ENCODE results near the gene PRKACG.

DNA sequence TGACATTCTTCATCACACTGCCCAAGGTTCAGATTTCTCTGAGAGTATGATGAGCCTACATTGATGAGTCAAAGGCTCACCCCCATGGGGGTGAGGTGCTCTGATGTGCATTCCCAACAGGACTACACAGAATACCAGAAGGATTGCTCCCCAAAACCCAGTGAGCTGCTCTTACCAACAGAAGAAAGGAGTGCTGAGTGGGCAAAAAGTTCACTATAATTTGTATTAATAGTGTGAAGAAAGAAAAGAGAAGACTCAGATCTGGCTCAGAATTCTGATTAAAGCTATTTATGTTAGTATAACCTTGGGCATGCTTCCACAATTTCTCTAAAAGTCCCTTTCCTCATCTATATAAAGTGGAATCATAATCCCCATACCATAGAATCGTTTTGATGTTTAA, 46.1 kb downstream of the PRKACG start:
- TF ChIP-seq CTCF (IDR thresholded peaks at IDR 0.05) (no peak), EP300 (IDR thresholded peaks at IDR 0.05) (no peak)

Data from tibial nerve (tissue), 4 donors.